K562 (cell line): Measurements from ENCODE around the gene ATRIP. TPM values are rescaled to one million over a fixed set of nuclear protein-coding genes. Genes with fewer than 3 reads are reported as not detected.

ENCODE experiments used
- ATAC-seq: fragments of 200-7000 bp; cut with Tn5 transposase; 3 replicates; pipeline ENCODE4 v1.9.1; 2020; ENCODE audit warnings: moderate library complexity
- BruUV-seq: library from RNA; stranded (reverse); fragments of 400-500 nt; replicated peaks from 2 replicates; lab custom pipeline; 2021; lab: Mats Ljungman, UMichigan
- CTCF ChIA-PET: fragments of 300-600 bp; formaldehyde crosslinking; extraction: SDS; loops from one replicate; lab custom pipeline; 2021; ENCODE audit warnings: low intra/inter-chr PET ratio; lab: Yijun Ruan, JAX
- POLR2A ChIA-PET: fragments of 300-600, 350-650 bp; sonication (Branson Sonifier 250); formaldehyde crosslinking; extraction: SDS; loops from one replicate; lab custom pipeline; 2021; ENCODE audit warnings: antibody characterized with exemption, inconsistent platforms; lab: Yijun Ruan, JAX
- DNase-seq, 4 experiments: peaks; one replicate each; pipeline versions ENCODE4 v3.0.0 to v3.0.0-alpha.2; 2011 to 2018; ENCODE audit warnings: low spot score in 3 of 4, mixed read lengths in 3 of 4; ENCODE audit errors: extremely low read depth in 1 of 4
- FAIRE-seq: peaks from 2 replicates; lab custom pipeline; 2011; peaks lifted over from hg19 to GRCh38; lab: Jason Lieb, UNC
- H2AFZ ChIP-seq: 2 replicates; pipeline ENCODE4 v1.6.0; 2011; ENCODE audit warnings: low read depth, low read length, control low read depth, inconsistent platforms
- H3K27ac ChIP-seq: fragments of 200-600 bp; 3 replicates; pipeline ENCODE4 v1.8.0; 2011; ENCODE audit warnings: low read depth, mild to moderate bottlenecking, control low read depth, inconsistent platforms, low read length, moderate library complexity, mixed read lengths; ENCODE audit errors: extremely low read depth
- H3K27me3 ChIP-seq, 2 experiments: fragments of 300-600 bp in 1 of 2; 2 replicates in 1 of 2; 3 replicates in 1 of 2; pipeline versions ENCODE4 v1.6.0 to v1.8.0; 2011; ENCODE audit warnings: inconsistent platforms in 2 of 2, low read length in 2 of 2, mild to moderate bottlenecking in 1 of 2, mixed read lengths in 1 of 2, moderate library complexity in 1 of 2; ENCODE audit not compliant: control insufficient read depth in 2 of 2, insufficient read depth in 2 of 2
- H3K36me3 ChIP-seq: fragments of 300-600 bp; 3 replicates; pipeline ENCODE4 v1.8.0; 2011; ENCODE audit warnings: mild to moderate bottlenecking, low read length, inconsistent platforms; ENCODE audit not compliant: control insufficient read depth, insufficient read depth
- H3K4me1 ChIP-seq, 2 experiments: fragments of 200-600 bp in 1 of 2; replicated peaks in 1 of 2; 2 replicates in 1 of 2; 3 replicates in 1 of 2; pipeline versions ENCODE4 v1.5.1 to v1.8.0; 2011; ENCODE audit warnings: inconsistent platforms in 2 of 2, low read length in 2 of 2, mild to moderate bottlenecking in 1 of 2, mixed read lengths in 1 of 2, moderate library complexity in 1 of 2; ENCODE audit not compliant: control insufficient read depth in 2 of 2, insufficient read depth in 2 of 2
- H3K4me2 ChIP-seq: 2 replicates; pipeline ENCODE4 v1.6.1; 2011; ENCODE audit warnings: low read length, control low read depth, inconsistent platforms, mixed read lengths; ENCODE audit not compliant: insufficient read depth
- H3K4me3 ChIP-seq: fragments of 200-600 bp; sonication (generic), shearing (Covaris generic); 2 replicates; pipeline ENCODE4 v1.5.1; 2016; ENCODE audit warnings: control low read depth, inconsistent platforms
- H3K79me2 ChIP-seq: fragments of 200-600 bp; 3 replicates; pipeline ENCODE4 v1.8.0; 2011; ENCODE audit warnings: low read length, inconsistent platforms; ENCODE audit not compliant: control insufficient read depth, insufficient read depth
- H3K9ac ChIP-seq, 2 experiments: 2 replicates each; pipeline versions ENCODE4 v1.6.0 to v1.6.1; 2011; ENCODE audit warnings: low read depth in 2 of 2, low read length in 2 of 2, control low read depth in 1 of 2, inconsistent platforms in 1 of 2, mild to moderate bottlenecking in 1 of 2, mixed read lengths in 1 of 2; ENCODE audit not compliant: insufficient read depth in 1 of 2
- H3K9me1 ChIP-seq: one replicate; pipeline ENCODE4 v1.6.0; 2011; ENCODE audit warnings: inconsistent platforms, mild to moderate bottlenecking, low read length, moderate library complexity; ENCODE audit not compliant: control insufficient read depth, insufficient read depth
- H3K9me3 ChIP-seq: replicated peaks from 2 replicates; pipeline ENCODE4 v1.5.1; 2011; ENCODE audit warnings: low read depth, low read length, inconsistent platforms; ENCODE audit not compliant: control insufficient read depth, insufficient read depth
- H4K20me1 ChIP-seq: replicated peaks from 2 replicates; pipeline ENCODE4 v1.6.1; 2011; ENCODE audit warnings: low read length, inconsistent platforms, mixed read lengths; ENCODE audit not compliant: control insufficient read depth, insufficient read depth
- CBX1 ChIP-seq: sonication (generic); IDR thresholded peaks from 2 replicates; pipeline ENCODE4 v1.6.1; 2016; ENCODE audit warnings: antibody characterized with exemption, low read depth, mild to moderate bottlenecking
- CREB3 ChIP-seq: fragments of 450-650 bp; conservative IDR thresholded peaks from 2 replicates; pipeline ENCODE4 v1.6.1; 2016; ENCODE audit warnings: missing genetic modification characterization, low read depth, mild to moderate bottlenecking, missing compliant biosample characterization, moderate library complexity
- CSDE1 ChIP-seq, 2 experiments: fragments of 450-650 bp; IDR thresholded peaks; 2 replicates each; pipeline ENCODE4 v1.6.1; 2016; ENCODE audit warnings: mild to moderate bottlenecking in 1 of 2
- EHMT2 ChIP-seq: fragments of 450-650 bp; IDR thresholded peaks from 2 replicates; pipeline ENCODE4 v1.6.1; 2018; ENCODE audit warnings: antibody characterized with exemption
- HNRNPLL ChIP-seq: fragments of 200-400 bp; formaldehyde crosslinking; IDR thresholded peaks from 2 replicates; pipeline ENCODE4 v1.6.1; 2017; ENCODE audit warnings: low read length, low read depth, mild to moderate bottlenecking; ENCODE audit not compliant: poor library complexity, severe bottlenecking
- NFIX ChIP-seq: fragments of 250-450 bp; sonication (Bioruptor Pico); IDR thresholded peaks from 2 replicates; pipeline ENCODE4 v1.4.0; 2020; ENCODE audit warnings: low read depth, mild to moderate bottlenecking, moderate library complexity
- PTTG1 ChIP-seq: fragments of 450-650 bp; IDR thresholded peaks from 2 replicates; pipeline ENCODE4 v1.6.1; 2016; ENCODE audit warnings: low read depth, mild to moderate bottlenecking, missing genetic modification characterization, missing compliant biosample characterization
- RCOR1 ChIP-seq, 2 experiments: IDR thresholded peaks; 2 replicates each; pipeline ENCODE4 v1.6.1; 2012; ENCODE audit warnings: low read depth in 2 of 2, low read length in 2 of 2, borderline replicate concordance in 1 of 2, improper control_type of control experiment in 1 of 2
- SREBF1 ChIP-seq: fragments of 150-350 bp; IDR thresholded peaks from 2 replicates; pipeline ENCODE4 v1.6.1; 2014; ENCODE audit warnings: antibody characterized with exemption, low read depth, low read length, borderline replicate concordance
- TAF15 ChIP-seq: fragments of 200-400 bp; formaldehyde crosslinking; IDR thresholded peaks from 2 replicates; pipeline ENCODE4 v1.6.1; 2017; ENCODE audit warnings: mild to moderate bottlenecking, low read depth, low read length, moderate library complexity
- ZNF174 ChIP-seq: fragments of 250-450 bp; sonication (Bioruptor Pico); IDR thresholded peaks from 2 replicates; pipeline ENCODE4 v1.4.0; 2020; ENCODE audit warnings: mild to moderate bottlenecking
- ZNF263 ChIP-seq: sonication (generic); formaldehyde crosslinking; IDR thresholded peaks from 2 replicates; pipeline ENCODE4 v1.8.0; 2022; ENCODE audit warnings: mild to moderate bottlenecking, missing genetic modification reagents, borderline replicate concordance
- ZNF354B ChIP-seq: fragments of 250-450 bp; sonication (Bioruptor Pico); IDR thresholded peaks from 2 replicates; pipeline ENCODE4 v1.4.0; 2020
- ZNF707 ChIP-seq: fragments of 250-450 bp; sonication (Bioruptor Pico); conservative IDR thresholded peaks from 2 replicates; pipeline ENCODE4 v1.8.0; 2022; ENCODE audit warnings: inconsistent platforms, mild to moderate bottlenecking, moderate library complexity
- WGBS: fragments of 100-300 bp; shearing (Covaris generic); methylation state at CpG from one replicate; pipeline ENCODE4 v1.1.6; 2016; ENCODE audit warnings: low coverage, mixed read lengths; ENCODE audit not compliant: insufficient coverage; ENCODE audit errors: missing lambda C conversion rate; 5-methylcytosine and 5-hydroxymethylcytosine counted together
- in situ Hi-C: fragments of 300-500 bp; cut with MboI; formaldehyde crosslinking; loops from 4 replicates; pipeline ENCODE4 v1.15.0; 2018; ENCODE audit warnings: inconsistent platforms, mixed read lengths
- intact Hi-C: fragments of 100-400 bp; cut with micrococcal nuclease; formaldehyde crosslinking; loops from 2 replicates; pipeline ENCODE4 v1.14.2; 2022
- polyA plus RNA-seq, 8 experiments: library from polyadenylated mRNA; depleted of rRNA in 4 of 8; stranded (reverse) in 5 of 8; unstranded in 3 of 8; fragments of >200 nt; fragmentation: Nextera tagmentation in 2 of 8; fragmentation: Illumina TruSeq in 1 of 8; extraction: Ambion mirVana in 2 of 8; extraction: Trizol in 1 of 8; gene quantifications; 2 replicates each; pipeline versions ENCODE4 v1.2.1 to v1.2.3, GENCODE V29; 2011 to 2014; ENCODE audit warnings: inconsistent platforms in 1 of 8, missing spikeins in 1 of 8
- total RNA-seq, 7 experiments: library from RNA; depleted of rRNA in 6 of 7; stranded (reverse); fragments of >200 nt in 6 of 7; fragmentation: Illumina TruSeq in 2 of 7; extraction: Trizol in 2 of 7; gene quantifications; 2 replicates each; pipeline versions ENCODE4 v1.2.1 to v1.2.3, GENCODE V29; 2011 to 2021; ENCODE audit warnings: low replicate concordance in 1 of 7
- TF ChIP-seq, protein P1 (sequence below): fragments of 200-800 bp; sonication (Bioruptor generic); IDR thresholded peaks from 2 replicates; pipeline ENCODE4 v1.6.1; 2016; ENCODE audit warnings: missing genetic modification characterization, missing compliant biosample characterization

The ATRIP gene
- total and polyA plus RNA-seq, 9 of the 15 experiments (the other 6 are each of a cell fraction or from before 2014, with no cell fraction given): 1.7 to 15.7 (median 10.5) TPM

GRCh38 chr3:48430708-48431101 is 15.8 kb upstream of the ATRIP start (continued):
- TF ChIP-seq CREB3: no peak

DNA sequence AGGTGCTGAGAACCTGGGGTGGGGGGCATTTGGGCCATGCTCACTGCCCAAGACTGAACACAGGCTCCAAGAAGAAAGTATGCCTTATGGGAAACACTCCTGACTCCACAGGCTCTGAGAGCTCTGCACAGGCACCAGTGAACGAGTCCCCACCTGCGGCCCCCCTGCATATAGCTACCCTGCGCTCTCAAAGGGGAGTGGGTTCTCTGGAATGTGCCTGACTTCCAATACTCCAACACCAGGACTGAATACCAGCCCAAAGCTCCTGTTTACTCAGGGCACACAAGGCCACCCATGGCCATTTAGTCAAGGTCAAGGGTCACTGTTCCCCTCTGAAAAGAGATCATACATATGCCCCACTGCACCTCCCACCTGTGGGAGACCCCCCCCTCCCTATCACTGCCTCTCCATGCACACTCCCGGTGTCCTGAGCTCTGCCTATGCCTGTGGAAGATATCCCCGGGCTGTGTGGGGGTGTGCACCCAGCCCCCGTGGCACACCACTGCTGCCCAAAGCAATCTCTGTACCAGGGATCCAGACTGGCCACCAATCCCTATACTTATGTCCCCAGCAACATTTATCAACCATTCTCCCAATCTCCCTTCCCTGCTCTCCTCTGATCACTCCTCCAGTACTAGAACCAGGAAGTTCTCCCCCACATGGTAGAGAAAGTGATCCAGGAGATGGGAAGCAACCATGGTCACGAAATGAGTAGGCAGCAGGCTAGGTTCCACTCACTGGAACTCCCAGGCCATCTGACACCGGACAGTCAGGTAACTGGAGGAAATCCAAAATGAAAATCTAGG is 15.1 kb upstream of the ATRIP start:
- FAIRE-seq: no peak
- Histone ChIP-seq H4K20me1 (no peaks in the 10 kb centered on the region), H3K9me3 (no peaks in the 10 kb centered on the region), H3K4me3 (no peak overlapping the region), H3K36me3 (peaks cover 32% of the 10 kb centered on the region; the same call in 2 of the 3 replicates), H2AFZ (no peak overlapping the region), H3K27ac (no peak overlapping the region), H3K79me2 (peaks cover 2% of the 10 kb centered on the region; the same call in 2 of the 3 replicates), H3K9me1 (no peaks in the 10 kb centered on the region), H3K4me2 (no peak overlapping the region), H3K27me3 (no peaks in the 10 kb centered on the region), H3K9ac (no peak overlapping the region), H3K4me1 (peaks cover 14 to 34% of the 10 kb centered on the region in 2 experiments; a peak in 4 of 5 replicates)
- DNase-seq: no peak
- WGBS: 75% methylated on average over 8 of the region's 8 CpGs
- intact Hi-C loops: no loop called here
- POLR2A ChIA-PET: no interaction called here
- no peak for ATAC-seq
- BruUV-seq: no TSS peak
- in situ Hi-C loops: loop anchor here (10.0 kb wide), 2 partner anchors 197 to 237 kb away; no protein-coding TSS in a partner anchor
- CTCF ChIA-PET: no interaction called here
- TF ChIP-seq HNRNPLL: no peak
- no peak for TF ChIP-seq EHMT2
- no peak for TF ChIP-seq NFIX (CRISPR knock-in tag)
- TF ChIP-seq ZNF263 (CRISPR knock-in tag): no peak
- TF ChIP-seq RCOR1 (IDR thresholded peaks at IDR 0.05; ENCODE audit: borderline replicate concordance in 1 of 2, low read depth in 2 of 2, low read length in 2 of 2): no peak
- no peak for TF ChIP-seq TAF15
- TF ChIP-seq ZNF354B: no peak
- TF ChIP-seq CBX1: no peak
- no peak for TF ChIP-seq SREBF1
- TF ChIP-seq PTTG1 (tag): no peak
- TF ChIP-seq CSDE1 (IDR thresholded peaks at IDR 0.05): no peak
- no peak for TF ChIP-seq ZNF707 (CRISPR knock-in tag)
- no peak for TF ChIP-seq ZNF174 (CRISPR knock-in tag)
- TF ChIP-seq, protein P1, sequence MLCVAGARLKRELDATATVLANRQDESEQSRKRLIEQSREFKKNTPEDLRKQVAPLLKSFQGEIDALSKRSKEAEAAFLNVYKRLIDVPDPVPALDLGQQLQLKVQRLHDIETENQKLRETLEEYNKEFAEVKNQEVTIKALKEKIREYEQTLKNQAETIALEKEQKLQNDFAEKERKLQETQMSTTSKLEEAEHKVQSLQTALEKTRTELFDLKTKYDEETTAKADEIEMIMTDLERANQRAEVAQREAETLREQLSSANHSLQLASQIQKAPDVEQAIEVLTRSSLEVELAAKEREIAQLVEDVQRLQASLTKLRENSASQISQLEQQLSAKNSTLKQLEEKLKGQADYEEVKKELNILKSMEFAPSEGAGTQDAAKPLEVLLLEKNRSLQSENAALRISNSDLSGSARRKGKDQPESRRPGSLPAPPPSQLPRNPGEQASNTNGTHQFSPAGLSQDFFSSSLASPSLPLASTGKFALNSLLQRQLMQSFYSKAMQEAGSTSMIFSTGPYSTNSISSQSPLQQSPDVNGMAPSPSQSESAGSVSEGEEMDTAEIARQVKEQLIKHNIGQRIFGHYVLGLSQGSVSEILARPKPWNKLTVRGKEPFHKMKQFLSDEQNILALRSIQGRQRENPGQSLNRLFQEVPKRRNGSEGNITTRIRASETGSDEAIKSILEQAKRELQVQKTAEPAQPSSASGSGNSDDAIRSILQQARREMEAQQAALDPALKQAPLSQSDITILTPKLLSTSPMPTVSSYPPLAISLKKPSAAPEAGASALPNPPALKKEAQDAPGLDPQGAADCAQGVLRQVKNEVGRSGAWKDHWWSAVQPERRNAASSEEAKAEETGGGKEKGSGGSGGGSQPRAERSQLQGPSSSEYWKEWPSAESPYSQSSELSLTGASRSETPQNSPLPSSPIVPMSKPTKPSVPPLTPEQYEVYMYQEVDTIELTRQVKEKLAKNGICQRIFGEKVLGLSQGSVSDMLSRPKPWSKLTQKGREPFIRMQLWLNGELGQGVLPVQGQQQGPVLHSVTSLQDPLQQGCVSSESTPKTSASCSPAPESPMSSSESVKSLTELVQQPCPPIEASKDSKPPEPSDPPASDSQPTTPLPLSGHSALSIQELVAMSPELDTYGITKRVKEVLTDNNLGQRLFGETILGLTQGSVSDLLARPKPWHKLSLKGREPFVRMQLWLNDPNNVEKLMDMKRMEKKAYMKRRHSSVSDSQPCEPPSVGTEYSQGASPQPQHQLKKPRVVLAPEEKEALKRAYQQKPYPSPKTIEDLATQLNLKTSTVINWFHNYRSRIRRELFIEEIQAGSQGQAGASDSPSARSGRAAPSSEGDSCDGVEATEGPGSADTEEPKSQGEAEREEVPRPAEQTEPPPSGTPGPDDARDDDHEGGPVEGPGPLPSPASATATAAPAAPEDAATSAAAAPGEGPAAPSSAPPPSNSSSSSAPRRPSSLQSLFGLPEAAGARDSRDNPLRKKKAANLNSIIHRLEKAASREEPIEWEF (CRISPR knock-in tag): no peak
